HUES48 (cell line): Measurements from ENCODE around the gene PHACTR4.
"Not testable (repeated sequence)": the region's sequence is repeated elsewhere in the genome, so short reads cannot be mapped to it uniquely, and the experiment has no call there.

Experiments
- H3K27ac ChIP-seq: one replicate; pipeline ENCODE4 v1.7.0; 2013; ENCODE audit warnings: low read depth, low read length, inconsistent platforms
- H3K27me3 ChIP-seq: 2 replicates; pipeline ENCODE4 v1.6.1; 2013; ENCODE audit warnings: mild to moderate bottlenecking, low read length; ENCODE audit not compliant: control insufficient read depth, insufficient read depth
- H3K36me3 ChIP-seq: 2 replicates; pipeline ENCODE4 v1.6.1; 2013; ENCODE audit warnings: low read length; ENCODE audit not compliant: control insufficient read depth, insufficient read depth
- H3K4me1 ChIP-seq: 2 replicates; pipeline ENCODE4 v1.6.1; 2013; ENCODE audit warnings: mild to moderate bottlenecking, low read length; ENCODE audit not compliant: control insufficient read depth, insufficient read depth
- H3K4me3 ChIP-seq: 2 replicates; pipeline ENCODE4 v1.5.1; 2013; ENCODE audit warnings: mild to moderate bottlenecking, low read depth, low read length
- H3K9ac ChIP-seq: 2 replicates; pipeline ENCODE4 v1.6.1; 2013; ENCODE audit warnings: mild to moderate bottlenecking, low read depth, low read length, moderate library complexity
- H3K9me3 ChIP-seq: 2 replicates; pipeline ENCODE4 v1.6.1; 2013; ENCODE audit warnings: low read length; ENCODE audit not compliant: control insufficient read depth, insufficient read depth

Gene PHACTR4

GRCh38 chr1:28510273-28510969, 140.9 kb downstream of the PHACTR4 start:
- peaks cover 20% of the 10 kb centered on the region for H3K4me1 ChIP-seq
- H3K4me3 ChIP-seq: no peak overlapping the region
- no peaks in the 10 kb centered on the region for H3K27me3 ChIP-seq
- H3K9ac ChIP-seq: peak overlapping the region; percentile 99
- peaks cover 73% of the 10 kb centered on the region for H3K36me3 ChIP-seq
- peak overlapping the region; percentile 100 for H3K27ac ChIP-seq
- no peaks in the 10 kb centered on the region for H3K9me3 ChIP-seq

DNA sequence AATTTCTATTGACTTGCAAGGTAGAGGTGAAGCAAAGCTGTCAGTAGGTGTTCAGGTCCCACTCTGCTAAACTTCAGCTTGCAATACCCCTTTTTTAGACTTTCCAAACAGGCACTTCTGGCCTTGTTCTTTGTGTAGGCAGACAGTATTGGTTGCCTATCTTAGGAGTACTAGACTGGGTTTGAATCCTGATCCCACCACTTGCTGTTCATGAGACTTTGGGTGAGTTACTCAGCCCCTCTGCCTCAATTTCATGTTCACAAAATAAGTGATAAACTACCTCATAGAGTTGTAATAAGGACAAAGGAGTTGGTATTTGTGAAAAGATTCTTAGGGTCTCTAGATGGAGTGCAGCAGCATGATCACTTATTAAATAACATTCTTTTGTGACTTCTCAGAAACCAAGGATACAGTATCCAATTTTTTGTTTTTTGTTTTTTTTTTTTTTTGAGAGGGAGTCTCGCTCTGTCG, 141.5 kb downstream of the PHACTR4 start:
- Histone ChIP-seq H3K36me3 (peaks cover 73% of the 10 kb centered on the region), H3K4me1 (peaks cover 20% of the 10 kb centered on the region), H3K27ac (peak overlapping the region; percentile 100), H3K9me3 (no peaks in the 10 kb centered on the region), H3K9ac (peak overlapping the region; percentile 99), H3K27me3 (no peaks in the 10 kb centered on the region), H3K4me3 (no peak overlapping the region)

- H3K4me3 ChIP-seq: no peak overlapping the region
- H3K4me1 ChIP-seq: peaks cover 20% of the 10 kb centered on the region
- H3K9me3 ChIP-seq: no peaks in the 10 kb centered on the region
- peaks cover 63% of the 10 kb centered on the region for H3K36me3 ChIP-seq
- no peak overlapping the region for H3K9ac ChIP-seq
- no peaks in the 10 kb centered on the region for H3K27me3 ChIP-seq
- peak overlapping the region; percentile 80 for H3K27ac ChIP-seq
Measured at GRCh38 chr1:28512058-28512611, 142.6 kb downstream of the PHACTR4 start.

DNA sequence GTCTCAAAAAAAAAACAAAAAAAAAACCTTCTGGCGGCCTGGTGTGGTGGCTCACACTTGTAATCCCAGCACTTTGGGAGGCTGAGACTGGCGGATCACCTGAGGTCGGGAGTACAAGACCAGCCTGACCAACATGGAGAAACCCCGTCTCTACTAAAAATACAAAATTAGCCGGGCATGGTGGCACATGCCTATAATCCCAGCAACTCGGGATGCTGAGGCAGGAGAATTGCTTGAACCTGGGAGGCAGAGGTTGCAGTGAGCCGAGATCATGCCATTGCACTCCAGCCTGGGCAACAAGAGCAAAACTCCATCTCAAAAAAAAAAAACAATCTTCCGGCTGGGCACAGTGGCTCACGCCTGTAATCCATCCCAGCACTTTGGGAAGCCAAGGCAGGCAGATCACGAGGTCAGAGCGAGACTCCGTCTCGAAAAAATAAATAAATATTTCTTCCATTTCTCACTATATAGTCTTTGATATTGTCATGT, 144.9 kb downstream of the PHACTR4 start:
- not testable (repeated sequence) for H3K4me3 ChIP-seq, H3K27me3 ChIP-seq, H3K9me3 ChIP-seq, H3K4me1 ChIP-seq, H3K9ac ChIP-seq
- Histone ChIP-seq H3K36me3 (peaks cover 39% of the 10 kb centered on the region), H3K27ac (peak overlapping the region; percentile 36)

DNA sequence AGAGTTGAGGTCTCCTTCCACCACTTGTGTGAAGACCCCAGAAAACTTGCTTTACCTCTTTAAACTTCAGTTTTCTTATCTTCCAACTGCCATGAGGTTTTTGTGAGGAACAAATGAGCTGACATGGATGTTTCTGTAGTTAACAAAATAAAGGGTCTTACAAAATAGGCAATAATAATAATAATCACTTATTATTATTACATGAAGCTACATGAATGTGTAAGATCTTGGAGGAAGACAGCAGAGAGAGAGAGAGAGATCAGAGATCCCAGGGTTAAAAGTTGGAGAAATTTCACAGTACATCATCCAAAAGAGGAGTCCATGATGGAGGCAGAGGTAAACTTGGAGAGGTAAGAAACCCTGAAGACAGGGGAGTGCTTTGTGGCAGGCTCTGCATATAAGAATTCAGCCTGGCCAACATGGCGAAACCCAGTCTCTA, 147.0 kb downstream of the PHACTR4 start:
- no peaks in the 10 kb centered on the region for H3K27me3 ChIP-seq
- peaks cover 25% of the 10 kb centered on the region for H3K36me3 ChIP-seq
- H3K9me3 ChIP-seq: no peaks in the 10 kb centered on the region
- peaks cover 8% of the 10 kb centered on the region for H3K4me1 ChIP-seq
- H3K4me3 ChIP-seq: no peak overlapping the region
- peak overlapping the region; percentile 95 for H3K27ac ChIP-seq
- no peak overlapping the region for H3K9ac ChIP-seq

DNA sequence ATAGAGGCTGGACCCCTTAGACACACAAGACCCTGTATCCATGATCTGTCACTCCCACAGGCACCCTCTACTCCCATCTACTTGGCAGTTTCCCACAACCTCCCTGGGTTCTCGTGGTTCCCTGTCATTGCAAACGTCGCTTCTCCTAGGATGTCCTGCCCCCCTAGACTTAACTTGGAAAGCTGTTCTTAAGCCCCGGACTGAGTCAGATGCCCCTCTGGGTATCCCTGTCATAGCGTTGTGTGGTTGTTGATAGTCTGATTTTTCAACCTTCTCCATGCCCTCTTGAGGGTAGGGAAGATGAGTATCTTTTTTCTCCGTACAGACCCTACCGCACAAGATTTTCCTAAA, 148.1 kb downstream of the PHACTR4 start:
- no peak overlapping the region for H3K9ac ChIP-seq
- peaks cover 15% of the 10 kb centered on the region for H3K4me1 ChIP-seq
- peak overlapping the region; percentile 14; the same call in 1 of the 2 replicates for H3K4me3 ChIP-seq
- no peaks in the 10 kb centered on the region for H3K9me3 ChIP-seq
- peaks cover 14% of the 10 kb centered on the region for H3K36me3 ChIP-seq
- peak overlapping the region; percentile 95 for H3K27ac ChIP-seq
- no peaks in the 10 kb centered on the region for H3K27me3 ChIP-seq

DNA sequence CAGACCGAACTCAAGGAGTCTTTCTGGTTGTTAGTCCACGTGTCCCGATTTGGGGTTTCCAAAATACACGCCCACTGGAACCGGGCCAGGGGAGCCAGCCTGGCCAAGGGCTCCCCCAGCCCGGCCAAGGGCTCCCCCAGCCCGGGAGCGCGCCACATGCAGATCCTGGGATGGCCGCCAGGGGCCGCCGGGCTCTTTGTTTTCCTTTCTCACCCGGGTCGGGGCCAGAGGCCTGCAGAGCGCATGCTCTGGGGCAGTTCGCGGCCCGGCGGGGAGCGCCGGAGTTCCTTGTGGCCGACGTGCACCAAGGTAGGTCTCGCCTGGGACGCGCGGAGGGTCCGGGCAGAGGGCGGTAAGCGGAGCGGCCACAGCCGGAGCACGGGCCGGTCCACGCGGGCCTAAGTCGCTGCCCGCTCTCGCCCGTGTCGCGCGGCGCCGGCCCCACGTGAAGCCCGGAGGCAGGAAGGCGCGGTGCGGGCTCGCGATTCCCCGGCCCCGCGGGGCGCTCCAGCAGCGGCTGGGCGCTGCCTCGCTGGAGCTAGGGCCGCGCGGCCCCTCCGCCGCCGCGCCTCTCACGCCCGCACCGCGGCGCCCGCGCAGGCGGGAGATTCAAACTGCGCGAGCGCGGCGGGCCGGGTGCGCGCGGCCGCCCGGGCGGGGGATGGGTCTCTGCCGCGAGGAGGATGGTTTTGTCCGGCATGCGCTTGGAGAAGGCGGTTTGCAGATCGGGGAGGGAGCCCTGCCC, 148.6 kb downstream of the PHACTR4 start:
- Histone ChIP-seq H3K27ac (peak overlapping the region; percentile 95), H3K9me3 (no peaks in the 10 kb centered on the region), H3K4me1 (peaks cover 15% of the 10 kb centered on the region), H3K27me3 (no peaks in the 10 kb centered on the region), H3K36me3 (peaks cover 10% of the 10 kb centered on the region), H3K9ac (peak overlapping the region; percentile 96), H3K4me3 (peak overlapping the region; percentile 77)

- H3K4me3 ChIP-seq: peak overlapping the region; percentile 77
- H3K9me3 ChIP-seq: no peaks in the 10 kb centered on the region
- peaks cover 15% of the 10 kb centered on the region for H3K4me1 ChIP-seq
- H3K27ac ChIP-seq: peak overlapping the region; percentile 95
- H3K27me3 ChIP-seq: no peaks in the 10 kb centered on the region
- peaks cover 9% of the 10 kb centered on the region for H3K36me3 ChIP-seq
- H3K9ac ChIP-seq: peak overlapping the region; percentile 96
Measured at GRCh38 chr1:28518745-28519341, 149.3 kb downstream of the PHACTR4 start.

GRCh38 chr1:28519946-28520725, 150.6 kb downstream of the PHACTR4 start:
- peaks cover 17% of the 10 kb centered on the region for H3K36me3 ChIP-seq
- H3K27ac ChIP-seq: no peak overlapping the region
- H3K4me1 ChIP-seq: peaks cover 18% of the 10 kb centered on the region
- H3K9me3 ChIP-seq: no peaks in the 10 kb centered on the region
- no peaks in the 10 kb centered on the region for H3K27me3 ChIP-seq
- no peak overlapping the region for H3K9ac ChIP-seq
- H3K4me3 ChIP-seq: no peak overlapping the region

DNA sequence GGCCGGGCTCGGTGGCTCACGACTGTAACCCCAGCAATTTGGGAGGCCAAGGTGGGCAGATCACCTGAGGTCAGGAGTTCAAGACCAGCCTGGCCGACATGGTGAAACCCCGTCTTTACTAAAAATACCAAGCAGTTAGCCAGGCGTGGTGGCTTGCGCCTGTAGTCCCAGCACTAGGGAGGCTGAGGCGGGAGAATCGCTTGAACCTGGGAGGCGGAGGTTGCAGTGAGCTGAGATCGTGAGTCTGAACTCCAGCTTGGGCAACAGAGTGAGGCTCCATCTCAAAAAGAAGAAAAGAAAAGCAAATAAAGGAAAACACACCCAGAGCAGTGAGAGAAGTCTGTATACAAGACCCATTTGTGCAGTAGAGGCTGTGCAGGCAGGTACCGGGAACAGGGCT, 151.3 kb downstream of the PHACTR4 start:
- not testable (repeated sequence) for H3K9ac ChIP-seq, H3K4me3 ChIP-seq, H3K9me3 ChIP-seq, H3K27ac ChIP-seq, H3K27me3 ChIP-seq
- Histone ChIP-seq H3K36me3 (peaks cover 17% of the 10 kb centered on the region), H3K4me1 (peaks cover 18% of the 10 kb centered on the region)
